H4 (cell line): ENCODE results near the gene FBP1. TPM values are rescaled to one million over a fixed set of nuclear protein-coding genes. Genes with fewer than 3 reads are reported as not detected.
"Not testable (repeated sequence)": the region's sequence is repeated elsewhere in the genome, so short reads cannot be mapped to it uniquely, and the experiment has no call there.

Source experiments
- DNase-seq: peaks from one replicate; pipeline ENCODE4 v3.0.0-alpha.2; 2015; ENCODE audit warnings: low spot score
- total RNA-seq: library from RNA; depleted of rRNA; stranded (reverse); fragments of >200 nt; shearing (Covaris generic); gene quantifications from 2 replicates; pipeline ENCODE4 v1.2.3, GENCODE V29; 2014

FBP1 gene
- total RNA-seq, 1 experiment from 2014 or later: not detected

GRCh38 chr9:94619026-94619425 lies 20.3 kb downstream of the FBP1 start:
- DNase-seq: no peak

- no peak for DNase-seq
These were observed 26.3 kb downstream of the FBP1 start for GRCh38 chr9:94613003-94613402.

DNA sequence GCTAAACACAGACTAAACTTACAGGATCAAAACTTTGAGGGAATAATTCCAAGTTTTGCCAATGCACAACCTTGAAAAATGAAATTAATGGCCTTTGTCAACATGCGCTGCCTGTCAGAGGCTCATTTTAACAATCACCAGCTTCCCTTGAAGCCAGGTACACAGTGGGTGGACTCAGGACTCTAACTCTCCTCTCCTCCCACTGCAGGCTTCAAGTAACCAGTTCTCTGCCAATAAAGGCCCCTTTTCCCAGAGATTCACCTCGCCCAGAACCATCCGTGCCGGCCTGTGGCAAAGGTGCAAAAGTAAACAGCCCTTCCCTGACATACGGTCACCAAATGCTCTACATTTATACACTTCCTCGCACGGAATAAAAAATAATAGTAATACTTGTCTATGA lies 27.2 kb downstream of the FBP1 start:
- no peak for DNase-seq

DNA sequence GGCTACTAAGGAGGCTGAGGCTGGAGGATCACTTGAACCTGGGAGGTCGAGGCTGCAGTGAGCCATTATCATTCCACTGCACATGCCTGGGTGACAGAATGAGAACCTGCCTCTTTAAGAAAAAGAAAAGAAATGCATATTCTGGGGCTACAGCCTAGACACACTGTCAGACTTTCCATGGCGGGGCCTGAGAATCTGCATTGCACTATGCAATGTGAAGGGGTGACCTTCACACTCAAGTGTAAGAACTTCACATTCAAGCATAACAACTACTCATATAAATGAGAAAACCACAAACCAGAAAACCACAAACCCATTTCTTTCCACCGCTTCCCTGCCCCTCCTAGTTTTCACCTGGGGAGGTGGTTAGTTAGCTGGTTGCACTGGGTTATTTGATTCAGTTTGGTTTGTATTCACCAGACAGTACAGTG lies 27.7 kb downstream of the FBP1 start:
- no peak for DNase-seq

DNA sequence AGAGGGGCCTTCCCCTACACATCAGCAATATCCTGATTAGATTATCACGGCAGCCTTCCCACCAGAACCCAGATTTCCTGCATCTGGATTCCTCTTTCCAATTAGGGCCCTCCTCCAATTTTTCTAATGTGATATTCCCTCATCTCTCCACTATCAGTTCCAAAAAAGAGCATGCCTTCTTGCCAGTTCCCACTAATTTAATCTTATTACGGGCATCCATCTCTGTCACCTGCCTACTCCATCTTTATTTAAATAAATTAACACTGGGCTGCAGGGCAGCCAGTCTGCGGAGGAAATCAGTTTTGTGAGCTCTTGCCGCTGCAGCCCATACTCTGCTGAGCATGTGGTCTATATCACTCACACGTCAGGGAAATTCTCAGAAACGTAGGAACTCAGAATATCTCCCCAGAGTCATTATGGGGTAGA lies 29.1 kb downstream of the FBP1 start:
- no peak for DNase-seq

DNA sequence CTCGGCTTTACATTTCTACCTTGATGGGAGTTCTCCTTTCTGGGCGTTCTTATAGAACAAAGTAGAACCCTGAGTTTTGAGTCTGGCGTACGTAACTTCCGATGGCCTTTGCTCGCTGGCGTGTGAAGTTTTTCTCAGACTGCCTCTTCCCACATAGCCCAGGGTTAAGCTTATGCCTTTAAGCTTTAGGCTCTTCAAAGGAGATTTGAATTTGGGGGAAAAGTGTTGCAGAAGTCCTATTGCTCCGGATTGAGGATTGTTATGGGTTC lies 32.0 kb downstream of the FBP1 start:
- DNase-seq: no peak

- DNase-seq: no peak
These were observed 32.5 kb downstream of the FBP1 start for GRCh38 chr9:94606646-94607422.

DNA sequence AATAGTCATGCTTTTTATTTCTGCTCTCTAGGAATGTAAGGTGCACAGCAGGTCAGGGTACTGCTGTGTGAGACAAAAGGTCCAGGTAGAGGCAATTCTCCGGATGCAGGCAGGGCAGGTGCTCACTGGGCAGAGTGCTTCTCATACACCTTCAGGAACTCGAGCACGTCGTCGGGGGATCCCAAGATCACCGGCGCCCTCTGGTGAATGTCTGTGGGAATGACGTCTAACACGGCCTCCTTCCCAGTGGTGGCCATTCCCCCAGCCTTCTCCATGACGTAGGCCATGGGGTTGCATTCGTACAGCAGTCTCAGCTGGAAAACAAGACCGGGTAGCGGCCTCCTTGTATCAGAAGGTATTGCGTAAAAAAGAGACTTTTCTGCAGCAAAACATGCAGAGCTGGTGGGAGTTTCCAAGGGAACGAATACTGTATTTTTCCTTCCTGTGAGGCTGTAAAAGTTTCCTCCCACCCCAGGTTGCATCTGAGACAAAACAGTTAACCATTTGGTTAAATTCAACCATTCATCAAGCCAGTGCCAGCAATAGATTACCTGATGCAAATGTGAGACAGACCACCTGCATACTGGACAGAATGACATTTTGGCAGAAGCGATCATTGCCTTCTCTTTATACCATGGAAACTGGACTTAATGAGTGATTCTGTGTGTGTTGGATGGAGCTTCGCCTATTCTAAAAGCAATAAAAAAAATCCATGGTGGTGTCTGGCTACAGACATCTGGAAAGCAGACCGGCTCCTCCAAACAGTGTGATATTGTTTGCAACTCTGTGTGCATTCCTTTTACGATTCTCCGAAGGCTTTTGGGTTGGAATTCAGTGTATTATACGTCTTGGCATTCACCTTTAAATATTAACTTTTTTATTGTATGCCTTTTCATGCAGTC lies 35.8 kb downstream of the FBP1 start:
- DNase-seq: peak; percentile 62

DNA sequence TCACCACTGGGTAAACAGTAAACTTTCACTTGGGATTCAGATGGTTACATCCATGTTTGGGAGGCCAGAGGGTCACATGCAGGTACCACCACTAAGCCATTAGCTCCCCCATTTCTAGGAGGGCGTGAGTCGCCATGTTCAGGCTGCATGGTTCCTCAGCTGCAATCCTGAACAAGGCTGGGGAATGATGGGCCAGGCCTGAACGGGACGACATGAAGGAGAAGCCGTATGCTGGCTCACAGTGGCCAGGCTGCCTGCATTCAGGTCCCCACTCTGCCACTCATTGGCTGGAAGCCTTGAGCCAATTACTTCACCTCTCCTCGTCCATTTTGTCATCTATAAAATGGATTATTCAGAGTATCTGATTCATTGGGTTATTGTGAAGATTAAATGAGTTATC lies 36.7 kb downstream of the FBP1 start:
- no peak for DNase-seq

DNA sequence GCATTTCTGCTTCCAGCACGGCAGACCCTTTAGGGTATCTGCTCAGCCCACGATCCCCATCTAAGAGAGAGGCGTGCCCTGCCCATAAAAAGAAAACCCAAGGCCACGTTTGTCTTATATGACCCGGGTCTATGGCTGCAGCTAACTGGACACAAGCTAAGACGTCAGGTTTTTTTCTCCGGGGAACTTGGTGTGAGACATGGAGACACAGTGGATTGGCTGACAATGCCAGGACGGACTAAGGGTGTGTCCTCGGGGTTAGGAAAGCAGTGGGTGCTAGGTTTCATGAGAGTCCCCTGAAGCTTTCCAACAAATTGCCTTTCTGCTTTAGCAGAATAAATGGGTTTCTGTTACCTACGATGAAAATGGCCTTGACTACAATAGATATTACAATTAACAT lies 38.6 kb downstream of the FBP1 start:
- DNase-seq: no peak

GRCh38 chr9:94600258-94600657 lies 39.1 kb downstream of the FBP1 start:
- DNase-seq: no peak

DNA sequence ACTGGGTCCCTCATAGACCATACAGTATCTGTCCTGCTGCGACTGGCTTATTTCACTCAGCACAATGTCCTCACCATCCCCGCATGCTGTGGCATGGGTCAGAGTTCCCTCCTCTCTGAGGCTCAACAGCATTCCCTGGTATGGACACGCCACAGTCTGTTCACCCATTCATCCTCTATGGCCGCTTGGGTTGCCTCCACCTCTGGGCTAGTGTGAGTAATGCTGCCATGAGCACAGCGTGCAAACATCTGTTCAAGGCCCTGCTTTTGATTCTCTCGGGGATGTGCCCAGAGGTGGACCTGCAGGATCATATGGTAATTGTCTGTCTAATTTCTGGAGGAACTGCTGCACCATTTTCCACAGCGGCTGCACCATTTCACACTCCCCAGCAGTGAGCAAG lies 40.2 kb downstream of the FBP1 start:
- DNase-seq: no peak

DNA sequence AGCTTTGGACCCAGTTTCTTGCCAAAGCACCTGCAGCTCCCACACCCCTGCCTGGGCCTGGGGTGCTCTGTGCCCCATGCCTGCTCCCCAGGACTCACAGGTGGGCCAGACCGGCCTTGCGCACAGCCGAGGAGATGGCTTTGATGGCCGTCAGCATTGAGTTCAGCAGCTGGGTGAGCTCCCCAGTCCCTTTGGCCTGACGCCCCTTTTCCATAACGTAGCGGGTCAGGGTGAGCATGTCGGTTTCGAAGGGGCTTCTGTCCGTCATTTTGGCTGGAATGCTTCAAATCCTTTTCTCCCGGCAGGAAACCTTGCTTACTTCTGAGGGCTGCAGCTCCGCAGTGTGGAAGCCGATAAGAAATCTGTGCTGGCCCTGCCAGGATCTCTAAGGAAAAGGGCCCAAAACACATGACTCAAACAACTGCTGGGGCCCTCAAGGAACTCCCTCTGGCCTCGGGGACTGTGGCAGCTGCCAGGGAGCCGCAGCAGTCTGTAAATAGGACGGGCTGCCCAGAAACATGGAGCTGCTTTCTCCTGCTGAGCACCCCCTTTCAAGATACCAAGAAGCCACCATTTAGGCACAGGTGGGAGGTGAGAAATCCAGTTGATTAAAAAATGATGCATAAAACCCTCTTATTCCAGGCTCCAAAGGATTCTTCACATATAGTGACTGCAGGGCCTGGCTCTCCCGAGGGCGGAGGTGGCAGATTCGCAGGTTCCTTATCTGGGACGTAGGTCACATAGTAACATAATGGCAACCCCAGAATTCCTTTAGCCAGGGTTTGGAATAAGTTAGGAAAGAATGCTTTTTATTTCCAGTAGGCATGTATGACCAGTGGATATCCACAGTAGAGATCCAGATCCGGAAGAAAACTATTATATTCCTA lies 45.6 kb downstream of the FBP1 start, which contains the start of gene FBP2:
Gene FBP2, minus strand, starts transcription at position 366 of the 887 bp plus-strand sequence. Its CDS starts 98 bp downstream, at position 268.
- DNase-seq: no peak

DNA sequence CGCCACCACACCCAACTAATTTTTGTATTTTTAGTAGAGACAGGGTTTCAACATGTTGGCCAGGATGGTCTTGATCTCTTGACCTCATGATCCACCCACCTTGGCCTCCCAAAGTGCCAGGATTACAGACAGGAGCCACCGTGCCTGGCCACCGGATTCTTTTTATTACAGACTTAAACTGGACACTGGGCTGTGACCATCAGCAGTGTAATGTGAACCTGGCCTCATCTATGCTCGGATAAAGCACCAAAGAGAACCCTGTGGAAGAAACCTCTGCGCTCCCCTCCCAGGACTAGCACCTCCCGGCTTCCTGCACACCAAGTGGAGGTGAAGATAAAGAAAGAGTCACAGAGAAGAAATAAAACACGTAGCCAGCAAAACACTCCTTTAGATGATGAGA lies 46.6 kb downstream of the FBP1 start:
- not testable (repeated sequence) for DNase-seq

GRCh38 chr9:94591876-94592275 lies 47.4 kb downstream of the FBP1 start:
- no peak for DNase-seq

GRCh38 chr9:94591046-94591545 lies 48.2 kb downstream of the FBP1 start:
- DNase-seq: not testable (repeated sequence)

GRCh38 chr9:94588681-94589080 lies 50.6 kb downstream of the FBP1 start:
- no peak for DNase-seq

DNA sequence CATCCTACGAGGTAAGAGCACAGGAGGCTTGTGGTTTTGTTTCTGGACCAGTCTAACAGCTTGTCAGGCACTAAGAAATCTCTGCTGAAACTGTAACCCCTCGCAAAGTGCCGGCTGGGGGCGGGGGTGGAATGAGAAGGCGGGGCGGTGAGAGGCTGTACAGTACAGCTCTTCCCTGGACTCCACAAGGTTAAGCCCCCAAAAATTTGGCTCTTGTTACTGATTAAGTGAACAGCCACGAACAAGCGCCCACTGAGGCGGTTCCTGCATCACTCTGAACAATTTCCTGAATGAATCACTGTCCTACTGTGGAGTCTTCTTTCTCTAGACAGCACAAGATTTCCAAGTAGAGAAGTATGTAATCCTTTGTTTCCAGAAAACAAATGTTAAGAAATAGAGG lies 52.5 kb downstream of the FBP1 start:
- no peak for DNase-seq

- no peak for DNase-seq
These were observed 53.0 kb downstream of the FBP1 start for GRCh38 chr9:94586316-94586715.

DNA sequence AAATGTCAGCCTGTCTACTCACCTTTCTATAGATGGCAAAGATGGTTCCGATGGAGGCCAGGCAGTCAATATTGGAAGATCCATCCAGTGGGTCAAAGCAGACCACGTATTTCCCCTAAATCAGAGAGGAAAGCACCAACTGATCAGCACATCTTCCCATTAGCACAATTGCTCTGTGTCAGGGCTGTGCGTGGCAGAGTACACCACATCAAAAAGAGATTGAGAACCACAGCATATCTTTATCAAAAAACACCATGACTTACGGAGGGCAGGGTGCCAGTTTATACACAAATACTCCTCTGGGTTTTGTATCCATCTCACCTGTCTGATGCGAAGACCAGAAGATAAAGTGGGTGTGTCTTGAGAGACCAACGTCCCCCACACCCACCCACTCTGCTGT lies 54.8 kb downstream of the FBP1 start:
- DNase-seq: no peak

GRCh38 chr9:94581728-94582127 lies 57.6 kb downstream of the FBP1 start:
- DNase-seq: no peak

- no peak for DNase-seq
These were observed 61.7 kb downstream of the FBP1 start for GRCh38 chr9:94577571-94577970.
